Measurements from ENCODE around the gene LRRC8B.
"Not testable (repeated sequence)": the region's sequence is repeated elsewhere in the genome, so short reads cannot be mapped to it uniquely, and the experiment has no call there.

Gene LRRC8B

DNA sequence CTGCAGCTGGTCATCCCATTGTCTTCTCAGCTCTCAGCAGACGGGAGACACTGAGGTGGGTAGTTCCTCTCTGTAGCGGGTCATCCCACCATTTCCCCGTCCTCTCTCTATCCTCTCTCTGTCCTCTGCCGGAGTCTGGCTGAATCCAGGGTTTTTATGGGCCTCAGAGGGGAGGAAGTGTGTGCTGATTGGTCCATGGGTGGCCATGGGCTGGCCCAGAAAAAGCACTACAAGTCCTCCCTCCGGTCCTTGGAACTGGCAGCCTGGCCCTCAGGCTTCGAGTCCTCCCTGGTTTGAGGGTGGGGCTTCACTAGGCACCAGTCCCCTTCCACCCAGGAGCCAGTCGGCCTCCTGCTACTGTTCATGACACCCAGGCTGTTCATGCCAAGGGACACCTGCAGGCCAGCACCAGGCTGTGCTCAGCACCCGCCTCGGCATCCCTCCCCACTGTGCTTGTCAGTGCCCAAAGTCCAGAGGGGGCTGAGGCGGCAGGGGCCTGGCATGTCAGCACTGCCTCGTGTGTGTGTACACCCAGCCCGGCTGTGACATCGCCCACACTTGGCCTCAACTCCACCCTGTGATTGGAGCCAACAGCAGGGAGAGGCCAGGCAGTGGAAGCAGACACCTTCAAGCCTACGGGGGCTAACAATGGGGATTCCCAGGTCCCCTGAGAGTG, 85.3 kb downstream of the LRRC8B start:
- DNase-seq, result no peak

DNA sequence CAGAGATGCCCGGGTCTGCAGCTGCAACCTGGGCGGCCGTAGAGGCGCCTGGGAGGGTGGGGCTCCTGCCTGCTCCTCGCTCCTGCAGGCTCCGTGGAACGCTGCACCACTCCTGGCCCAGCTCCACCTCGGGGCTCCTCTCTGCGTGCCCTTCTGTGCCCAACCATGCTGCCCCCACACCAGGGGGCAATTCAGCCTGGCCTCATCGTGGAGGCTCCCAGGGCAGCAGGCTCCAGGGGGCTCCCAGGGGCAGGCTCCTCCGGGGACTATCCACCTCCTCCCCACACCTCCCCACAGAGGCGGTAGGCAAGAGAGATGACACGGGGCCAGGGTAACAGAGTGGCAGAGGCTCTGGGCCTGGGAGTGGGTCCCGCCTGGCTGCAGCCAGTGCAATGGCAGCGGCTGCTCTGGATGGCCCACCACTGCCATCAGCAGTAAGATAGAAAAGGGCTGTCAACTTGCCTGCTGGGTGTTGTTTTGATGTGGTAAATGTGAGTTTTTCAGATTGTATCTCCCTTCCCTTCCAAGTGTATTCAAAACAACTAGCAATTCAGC, 85.9 kb downstream of the LRRC8B start:
- DNase-seq, result no peak

DNA sequence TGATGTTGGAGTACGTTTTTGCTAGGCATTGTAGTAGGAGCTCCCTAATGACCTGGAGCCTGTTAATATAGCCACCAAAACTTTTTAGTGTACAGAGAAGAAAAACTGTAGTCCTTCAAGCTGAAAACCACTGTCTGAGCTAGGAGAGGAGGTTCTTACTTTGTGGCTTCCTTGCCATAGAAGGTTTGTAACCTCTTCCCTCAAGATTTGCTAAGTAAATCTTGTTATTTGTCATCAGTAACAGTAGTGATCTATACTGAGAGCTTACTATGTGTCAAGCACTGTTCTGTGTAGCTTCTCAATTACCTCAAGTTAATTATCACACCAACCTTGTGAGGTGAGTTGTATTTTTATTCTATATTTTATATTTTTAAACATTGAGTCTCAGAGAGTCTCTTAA, 87.1 kb downstream of the LRRC8B start:
- no peak for DNase-seq

DNA sequence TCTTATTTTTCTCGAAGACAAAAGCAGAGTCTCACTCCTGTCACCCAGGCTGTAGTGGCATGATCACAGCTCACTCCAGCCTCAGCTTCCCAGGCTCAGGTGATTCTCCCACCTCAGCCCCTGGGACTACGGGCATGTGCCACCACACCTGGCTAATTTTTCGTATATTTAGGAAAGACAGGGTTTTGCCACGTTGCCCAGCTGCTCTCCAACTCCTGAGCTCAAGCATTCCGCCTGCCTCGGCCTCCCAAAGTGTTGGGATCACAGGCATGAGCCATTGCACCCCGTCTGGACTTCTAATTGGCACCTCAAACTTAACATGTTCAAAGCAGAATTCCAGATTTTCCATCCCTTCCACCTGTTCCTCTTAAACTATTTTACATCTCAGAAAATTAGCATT, 89.3 kb downstream of the LRRC8B start:
- no peak for DNase-seq

DNA sequence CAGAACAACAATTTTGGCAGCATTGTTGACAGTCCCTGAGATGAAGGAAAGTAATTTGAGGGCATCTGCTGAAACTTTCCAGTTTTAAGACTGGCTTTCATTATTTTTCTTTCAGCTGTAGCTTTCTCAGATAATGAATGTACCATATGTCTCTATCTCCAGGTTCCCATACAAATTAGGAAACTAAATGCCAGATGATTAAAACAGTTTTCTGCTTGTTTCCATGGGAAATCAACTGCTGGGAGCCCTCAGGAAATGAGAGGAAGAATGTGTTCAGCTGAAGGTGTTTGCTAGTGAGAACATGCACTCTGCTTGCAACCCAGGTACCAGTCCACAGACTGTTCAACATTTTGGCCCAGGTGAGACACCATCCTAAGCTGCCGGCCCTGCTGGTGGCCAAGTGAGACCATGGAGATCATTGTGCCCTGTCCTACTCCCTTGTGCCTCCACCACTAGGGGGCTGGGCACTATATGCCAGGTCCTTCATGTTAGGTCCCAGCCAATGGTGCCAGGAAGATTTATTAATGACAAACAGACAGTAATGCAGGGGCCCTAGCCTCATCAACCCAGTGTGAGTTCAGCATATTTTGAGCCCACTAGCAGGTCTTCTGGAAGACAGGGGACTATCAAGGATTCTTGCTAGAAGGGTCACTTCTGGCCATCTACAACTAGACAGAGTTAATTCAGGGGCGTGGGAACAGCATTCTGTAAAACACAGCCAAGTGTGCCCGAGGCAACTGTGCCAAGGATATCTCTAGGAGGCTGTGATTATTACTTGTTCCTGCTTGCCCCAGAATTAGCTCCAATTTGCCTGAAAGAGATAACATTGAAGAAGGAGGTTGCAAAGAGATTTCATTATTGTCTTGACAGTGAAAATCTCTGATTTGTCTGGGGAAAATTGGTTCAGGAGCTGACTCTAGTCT, 91.3 kb downstream of the LRRC8B start:
- no peak for DNase-seq

DNA sequence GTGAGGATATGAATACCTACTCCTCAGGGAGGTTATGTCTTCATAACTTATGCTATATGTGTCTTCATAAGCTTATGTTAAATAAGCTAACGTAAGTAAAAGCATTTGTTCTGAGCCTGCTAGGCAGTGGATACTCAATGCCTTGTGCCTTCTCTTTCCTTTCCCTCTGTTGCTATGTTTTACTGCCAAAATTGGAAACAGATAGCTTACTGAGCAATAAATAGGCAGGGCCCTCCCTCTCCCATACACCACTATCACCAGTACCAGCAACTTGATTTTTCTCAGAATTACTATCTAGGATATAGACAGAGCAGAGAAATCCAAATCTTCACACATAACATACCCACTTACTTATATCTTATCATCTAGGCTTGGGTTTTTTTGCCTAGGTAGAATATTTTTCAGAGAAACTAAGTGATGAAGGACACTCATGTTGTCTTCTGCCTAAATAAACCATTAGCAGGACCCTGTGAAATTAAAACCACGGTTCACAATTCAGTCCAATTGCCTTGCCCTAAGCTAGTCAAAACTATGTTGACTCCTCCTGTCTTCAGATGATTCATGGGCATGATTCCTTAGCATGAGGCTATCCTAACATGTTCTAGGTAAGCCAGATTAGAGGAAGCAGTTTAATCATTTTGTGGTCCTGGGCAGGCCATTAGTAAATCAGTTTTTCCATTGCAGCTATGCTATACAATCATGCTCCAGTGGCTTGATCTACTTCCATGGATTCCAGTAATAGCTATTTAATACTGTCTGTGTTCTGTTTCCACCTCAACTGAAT, 92.4 kb downstream of the LRRC8B start:
- no peak for DNase-seq

DNA sequence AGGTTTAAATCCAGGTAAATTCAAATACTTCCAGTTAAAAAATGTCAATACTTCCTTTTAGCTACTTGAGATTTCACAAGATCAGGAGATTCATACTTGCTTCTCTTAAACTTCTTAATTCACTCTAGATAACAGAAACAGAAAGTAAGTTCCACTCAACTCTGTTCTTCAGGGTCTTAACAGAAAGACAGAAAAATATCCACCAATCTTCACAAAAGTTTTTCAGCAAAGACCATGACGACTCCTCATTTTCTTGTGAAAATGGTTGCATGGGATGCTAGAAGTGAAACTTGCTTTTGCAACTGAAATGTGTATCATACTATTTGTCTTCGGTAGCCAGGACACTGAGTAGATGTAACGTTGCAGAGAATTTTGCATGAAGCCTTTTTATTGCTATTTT, 96.0 kb downstream of the LRRC8B start:
- no peak for DNase-seq

DNA sequence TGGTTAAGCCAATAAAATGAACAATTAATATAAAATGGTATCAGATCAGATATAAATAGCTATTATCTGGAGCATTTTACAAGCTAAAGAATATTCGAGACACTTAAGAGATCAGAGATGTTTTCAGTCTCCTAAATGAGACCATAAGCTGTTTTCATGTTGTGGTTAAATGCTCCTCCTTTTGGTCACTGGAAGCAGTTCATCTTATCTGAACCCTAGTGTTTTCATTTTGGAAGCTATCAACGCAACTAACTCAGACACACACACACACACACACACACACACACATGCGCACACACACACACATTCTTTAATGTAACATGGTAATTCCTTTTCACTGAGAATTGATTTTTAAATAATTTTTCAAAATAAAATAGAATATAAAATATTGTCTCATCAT, 98.3 kb downstream of the LRRC8B start:
- no peak for DNase-seq

DNA sequence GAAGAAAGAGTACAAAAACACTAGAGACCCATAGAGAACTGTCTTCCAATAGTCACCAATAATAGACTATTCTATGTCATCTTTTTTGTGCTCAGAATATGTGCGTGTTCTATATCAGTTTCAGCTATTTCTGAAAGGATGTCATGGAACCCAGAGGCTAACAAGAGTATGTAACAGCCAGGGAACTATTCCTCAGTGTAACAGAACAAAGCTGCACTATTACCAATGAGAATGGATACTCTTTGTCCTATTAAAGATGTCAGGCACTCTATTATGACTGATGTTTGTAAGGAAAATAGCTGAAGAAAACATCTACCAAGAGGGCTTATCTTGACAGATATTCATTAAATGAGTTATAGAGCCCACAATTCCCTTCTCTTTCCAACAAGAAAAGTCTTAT, 99.7 kb downstream of the LRRC8B start:
- no peak for DNase-seq

DNA sequence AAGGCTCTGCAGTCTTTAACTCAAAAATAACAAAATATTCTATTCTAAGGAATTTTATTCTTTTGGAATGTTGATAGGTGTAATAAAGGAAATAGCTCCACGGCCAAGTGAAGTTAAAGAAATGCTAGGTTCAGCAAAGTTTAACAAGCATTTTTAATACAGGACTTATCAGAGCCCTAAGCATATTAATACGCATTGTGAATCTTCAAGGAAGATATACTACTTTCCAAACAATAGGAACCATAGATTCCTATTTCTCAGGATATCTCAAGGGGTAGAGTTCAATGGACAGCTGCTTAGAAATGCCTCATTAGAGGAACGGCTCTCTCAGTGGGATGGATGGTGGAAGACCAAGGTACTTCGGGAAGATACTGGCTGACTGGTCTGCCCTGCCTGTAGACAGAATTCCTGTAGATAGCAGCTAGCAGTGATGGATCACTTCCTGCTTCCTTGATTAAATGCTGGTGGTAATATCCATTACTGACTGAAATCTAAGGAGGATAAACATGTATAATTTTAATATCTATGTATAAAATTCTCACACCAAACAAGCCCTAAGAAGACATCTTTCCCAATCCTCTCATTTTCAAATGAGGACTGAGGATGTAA, 100.2 kb downstream of the LRRC8B start:
- no peak for DNase-seq

DNA sequence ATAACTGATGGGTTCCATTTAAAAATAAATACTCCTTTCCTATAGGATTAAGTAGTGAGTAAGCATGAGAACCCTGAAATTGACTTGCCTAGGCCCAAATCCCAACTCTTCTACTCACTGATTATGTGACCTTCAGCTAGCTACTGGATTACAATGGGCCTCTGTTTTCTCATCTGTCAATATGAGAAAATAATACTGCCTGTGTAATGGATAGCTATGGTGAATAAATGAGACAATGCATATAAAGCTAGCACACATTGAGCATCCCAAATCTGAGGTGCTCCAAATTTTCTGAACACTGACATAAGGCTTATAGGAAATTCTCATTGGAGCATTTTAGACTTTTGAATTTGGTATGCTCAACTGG, 103.0 kb downstream of the LRRC8B start:
- no peak for DNase-seq

DNA sequence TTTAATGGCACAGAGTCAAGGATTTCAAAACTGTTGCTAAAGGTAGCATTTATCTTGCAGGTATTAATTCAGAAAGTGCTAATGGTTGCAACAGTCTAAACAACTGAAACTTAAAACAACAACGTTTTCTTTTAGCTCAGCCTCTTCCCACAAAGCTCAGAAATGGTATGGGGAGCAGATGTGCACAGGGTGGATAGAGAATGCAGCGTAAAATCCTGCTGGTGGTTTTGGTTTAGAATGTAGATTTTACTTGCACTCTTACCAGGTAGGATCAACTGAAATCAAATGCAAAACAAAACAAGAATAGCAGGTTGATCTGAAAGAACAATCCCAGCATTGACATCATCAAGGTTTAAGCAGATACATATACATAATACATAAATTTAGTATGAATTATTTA, 104.5 kb downstream of the LRRC8B start:
- DNase-seq, result no peak

DNA sequence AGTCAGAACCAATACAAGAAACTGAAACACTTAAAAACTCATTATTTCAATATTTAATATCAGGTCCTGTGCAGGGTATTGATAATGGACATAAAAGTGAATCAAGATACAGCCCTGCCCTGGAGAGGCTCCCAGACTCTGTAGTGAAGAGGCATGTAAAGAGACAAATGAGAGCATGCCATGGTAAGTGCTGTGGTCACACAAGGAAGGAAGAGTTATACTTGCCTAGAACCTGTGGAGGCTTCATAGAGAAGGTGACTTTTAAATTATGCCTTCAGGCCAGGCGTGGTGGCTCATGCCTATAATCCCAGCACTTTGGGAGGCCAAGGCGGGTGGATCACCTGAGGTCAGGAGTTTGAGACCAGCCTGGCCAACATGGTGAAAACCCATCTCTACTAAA, 105.0 kb downstream of the LRRC8B start:
- not testable (repeated sequence) for DNase-seq

DNA sequence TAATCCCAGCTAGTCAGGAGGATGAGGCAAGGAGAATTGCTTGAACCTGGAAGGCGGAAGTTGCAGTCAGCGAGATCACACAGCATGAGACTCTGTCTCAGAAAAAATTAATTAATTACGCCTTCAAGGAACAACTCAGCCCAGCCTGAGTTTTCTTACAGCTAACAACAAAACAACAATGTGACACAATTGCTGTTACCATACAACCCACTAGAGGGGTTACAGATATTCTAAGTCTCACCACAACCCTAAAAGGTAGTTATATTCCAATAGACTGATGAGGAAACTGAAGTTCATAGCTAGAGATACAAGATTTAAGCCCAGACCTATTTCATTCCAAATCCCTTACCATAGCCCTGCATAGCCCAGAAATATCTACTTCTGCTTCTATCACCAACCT, 105.4 kb downstream of the LRRC8B start:
- DNase-seq, result no peak

DNA sequence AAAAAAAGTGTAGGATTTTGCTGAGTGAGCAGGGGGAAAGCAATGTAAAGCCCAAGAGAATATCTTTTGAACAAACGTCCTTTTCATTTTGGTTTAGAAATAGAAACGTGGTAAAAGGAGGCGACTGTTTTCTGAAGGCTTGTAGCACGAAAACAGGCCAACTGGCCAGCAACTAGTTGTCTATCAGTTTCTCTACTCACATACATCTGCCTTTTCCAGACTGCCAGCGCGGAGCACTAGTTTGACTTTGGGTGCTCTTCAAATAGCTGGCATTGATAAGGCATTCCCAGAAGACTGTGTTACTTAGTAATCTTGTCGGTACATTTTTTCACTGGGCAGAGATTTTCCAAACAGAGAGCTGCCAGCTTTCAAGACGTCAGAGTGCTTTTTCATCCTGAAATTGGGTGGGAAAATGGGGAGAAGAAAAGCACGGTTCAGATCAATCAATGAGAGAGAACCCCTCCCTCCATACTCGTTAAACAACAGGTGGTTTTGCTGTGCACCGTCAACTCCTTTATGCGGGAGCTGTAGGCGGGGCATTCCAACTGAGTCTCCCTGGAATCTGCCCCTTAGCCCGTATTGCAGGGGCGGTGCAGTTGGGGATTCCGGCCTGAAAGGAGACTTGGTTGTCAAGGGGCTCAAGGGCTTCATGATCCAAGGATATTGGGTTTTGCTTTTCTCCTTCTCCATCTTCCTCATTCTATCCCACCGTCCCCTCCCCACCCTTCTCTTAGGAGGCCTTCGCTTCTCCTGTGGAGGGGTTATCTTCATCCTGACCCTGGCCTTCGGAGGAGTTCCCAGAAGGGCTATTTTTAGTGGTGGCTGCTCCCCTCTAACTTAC, 107.4 kb downstream of the LRRC8B start:
- DNase-seq, result no peak

DNA sequence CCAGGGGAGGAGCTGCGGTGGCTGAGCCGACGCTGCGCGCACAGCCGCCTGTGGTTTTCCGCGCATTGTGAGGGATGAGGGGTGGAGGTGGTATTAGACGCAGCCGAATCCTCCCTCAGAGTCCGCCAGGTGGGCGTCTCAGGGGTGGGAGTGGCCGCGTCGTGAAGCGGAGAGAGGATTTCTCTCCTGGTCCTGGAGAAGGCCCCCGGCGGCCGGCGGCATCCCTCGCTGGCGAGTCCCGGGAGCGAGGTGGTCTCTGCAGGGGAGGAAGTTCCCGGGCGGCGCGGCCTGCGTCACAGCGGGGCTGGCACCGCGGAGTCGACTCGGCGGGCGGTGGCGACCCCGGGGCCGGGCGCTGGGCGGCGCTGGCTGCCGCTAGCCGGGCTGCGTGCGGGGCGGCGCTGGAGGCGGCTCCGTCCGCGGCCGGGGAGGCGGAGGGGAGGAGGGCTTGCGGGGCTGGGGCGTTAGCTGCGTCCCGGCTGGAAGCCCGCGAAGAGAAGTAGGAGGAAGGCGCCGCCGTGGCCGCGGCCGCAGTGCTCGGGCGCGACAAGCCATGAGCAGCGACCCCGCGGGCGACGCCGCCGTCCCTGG, 108.1 kb downstream of the LRRC8B start, which contains the start of gene LRRC8C:
Gene LRRC8C (plus strand): TSS at position 464 of the 591 bp plus-strand sequence. CDS start 53,354 bp downstream, outside the sequence.
- DNase-seq, result no peak

DNA sequence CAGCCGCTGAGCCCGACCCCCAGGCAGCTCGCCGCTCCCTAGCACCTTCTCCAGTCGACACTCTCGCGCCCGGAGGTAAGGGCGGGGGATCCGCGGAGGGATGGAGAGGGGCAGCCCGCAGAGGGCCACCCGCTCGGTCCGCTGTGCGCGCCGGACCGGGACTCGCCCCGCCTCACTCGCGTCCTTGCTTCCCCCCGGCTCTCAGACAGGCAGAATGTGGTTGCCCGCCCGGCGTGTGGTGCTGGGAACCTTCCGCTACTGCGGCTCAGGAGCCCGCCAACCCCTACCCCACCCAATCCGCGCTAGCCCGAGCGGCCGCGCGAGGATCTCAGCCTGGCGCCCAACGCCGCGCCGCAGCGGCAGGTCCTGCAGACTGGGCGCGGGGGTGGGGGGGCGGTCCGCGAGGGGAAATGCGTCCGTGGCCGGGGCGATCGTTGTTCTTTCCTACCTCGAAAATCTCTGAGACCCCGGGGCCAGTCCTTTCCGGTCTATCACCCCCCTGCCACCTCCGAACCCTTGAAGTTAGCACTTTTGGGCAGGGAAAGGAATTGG, 108.7 kb downstream of the LRRC8B start:
- no peak for DNase-seq

DNA sequence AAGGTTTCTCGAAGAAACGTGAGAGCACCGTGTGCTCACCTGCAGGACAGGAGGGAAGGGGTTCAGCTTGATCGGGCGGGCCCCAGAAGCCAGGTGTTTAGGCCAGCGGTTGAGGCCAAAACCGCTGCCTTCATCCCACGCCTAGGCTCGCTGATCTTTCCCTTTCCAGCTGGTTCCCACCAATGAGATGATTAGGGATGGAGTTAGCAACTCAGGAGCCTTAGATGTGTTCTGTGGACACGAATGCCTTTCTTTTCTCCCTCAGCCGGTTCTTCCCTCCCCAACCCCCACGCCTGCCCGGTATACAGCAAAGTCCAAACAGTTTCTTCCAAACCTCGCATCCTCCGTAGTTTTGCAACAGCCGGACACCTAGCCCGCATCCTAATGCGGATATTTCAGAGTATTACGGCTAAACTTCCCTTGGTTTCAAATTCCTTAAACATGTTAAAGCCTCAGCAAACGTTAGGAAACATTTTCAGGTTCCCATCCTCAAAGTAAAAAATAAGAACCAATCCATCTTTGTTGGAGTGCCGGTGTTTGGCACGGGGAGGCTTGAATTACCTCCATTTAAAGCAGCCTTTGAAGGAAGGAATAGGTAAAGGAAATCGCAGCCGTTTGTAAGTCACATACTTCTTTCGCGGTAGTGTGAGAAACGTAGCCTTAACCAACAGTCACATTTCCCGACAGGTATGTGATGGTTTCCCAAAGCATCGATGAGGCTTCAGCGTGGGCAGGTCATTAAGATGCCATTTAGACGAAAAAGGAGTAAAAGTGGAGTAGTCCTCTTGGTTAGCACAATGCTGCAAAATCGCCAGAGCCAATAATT, 109.4 kb downstream of the LRRC8B start:
- no peak for DNase-seq

DNA sequence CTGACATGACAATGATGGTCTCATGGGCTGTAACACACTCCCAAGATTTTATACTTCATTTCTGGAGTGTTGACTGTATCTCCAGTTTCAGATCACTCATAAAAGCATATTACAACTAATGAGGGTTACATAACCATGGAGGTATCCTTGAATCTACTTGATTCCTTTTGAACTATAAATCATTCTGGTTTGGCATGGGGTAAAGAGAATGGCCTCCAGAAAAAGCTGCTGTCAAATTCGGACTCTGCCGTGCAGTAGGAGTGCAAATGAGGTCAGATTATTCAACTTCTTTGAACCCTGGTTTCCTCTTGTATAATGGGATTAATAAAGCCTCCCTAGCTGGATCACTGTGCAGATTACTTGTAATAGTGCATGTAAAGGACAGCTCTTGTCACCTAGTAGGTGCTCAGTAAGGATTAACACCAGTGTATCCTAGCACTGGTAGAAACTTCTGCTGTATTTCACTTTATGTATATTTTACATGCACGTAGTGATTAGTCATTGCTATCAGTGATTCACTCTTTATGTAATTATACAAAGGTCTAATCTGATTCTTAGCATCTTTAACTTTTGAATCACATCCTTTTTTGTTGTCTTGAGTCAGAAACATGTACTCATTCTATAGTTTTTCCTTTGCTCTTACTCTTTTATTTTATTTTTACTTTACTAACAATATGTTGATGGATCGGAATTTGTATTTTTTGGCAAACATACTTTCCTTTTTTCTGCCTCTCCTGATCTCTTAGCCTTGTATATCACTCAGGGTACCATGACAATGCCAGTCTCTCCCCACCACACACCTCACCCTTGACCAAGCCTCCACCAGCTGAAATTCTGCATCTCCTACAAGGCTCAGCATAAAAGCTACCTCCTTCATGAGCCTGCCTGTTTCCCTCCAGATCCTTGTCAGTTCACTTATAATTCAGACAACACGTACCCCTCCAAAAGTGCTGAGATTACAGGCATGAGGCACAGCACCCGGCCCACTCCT, 111.5 kb downstream of the LRRC8B start:
- DNase-seq, result no peak

All from NCI-H1417 treated with DMSO at 0.1 percent for 48 hours (cell line).